ENCODE data around the gene GLIPR2.

GRCh38 chr9:36129139-36129538, 7.4 kb upstream of the GLIPR2 start:
- TF ChIP-seq EZH2 (IDR thresholded peaks at IDR 0.05; ENCODE audit: low read length) (no peak), CTCF (optimal IDR thresholded peaks at IDR 0.05 in 1 of 3, IDR thresholded peaks at IDR 0.05 in 1 of 3, conservative IDR thresholded peaks at IDR 0.05 in 1 of 3; ENCODE audit: extremely low read depth in 1 of 3, insufficient read depth in 2 of 3, low read length in 3 of 3) (no peak)

Measured in keratinocyte (primary cell).